Raji (cell line): ENCODE results near the gene SMARCA4.

ENCODE experiments used
- POLR2A ChIP-seq: IDR thresholded peaks from 2 replicates; pipeline ENCODE4 v1.6.1; 2011; ENCODE audit warnings: low read depth, low read length, control low read depth; ENCODE audit not compliant: insufficient read depth

SMARCA4 gene

GRCh38 chr19:10964903-10965302 lies 4.1 kb downstream of the SMARCA4 start:
- no peak for TF ChIP-seq POLR2A

GRCh38 chr19:10965398-10965797 lies 4.6 kb downstream of the SMARCA4 start:
- TF ChIP-seq POLR2A: no peak

GRCh38 chr19:10966809-10967208 lies 6.0 kb downstream of the SMARCA4 start:
- TF ChIP-seq POLR2A: no peak

- TF ChIP-seq POLR2A: no peak; the same call in 1 of the 2 replicates
These were observed 7.8 kb downstream of the SMARCA4 start for GRCh38 chr19:10968527-10969135.

- TF ChIP-seq POLR2A: no peak
These were observed 10.4 kb downstream of the SMARCA4 start for GRCh38 chr19:10971107-10971726.

- TF ChIP-seq POLR2A: no peak
These were observed 14.7 kb downstream of the SMARCA4 start for GRCh38 chr19:10975374-10976130.

- no peak for TF ChIP-seq POLR2A
These were observed 15.5 kb downstream of the SMARCA4 start for GRCh38 chr19:10976131-10976892.

GRCh38 chr19:10977742-10978092 lies 16.9 kb downstream of the SMARCA4 start:
- TF ChIP-seq POLR2A: no peak

GRCh38 chr19:10979951-10980381 lies 19.1 kb downstream of the SMARCA4 start:
- TF ChIP-seq POLR2A: no peak

GRCh38 chr19:10981252-10981895 lies 20.5 kb downstream of the SMARCA4 start:
- no peak for TF ChIP-seq POLR2A

GRCh38 chr19:10983026-10983425 lies 22.2 kb downstream of the SMARCA4 start:
- no peak for TF ChIP-seq POLR2A

- no peak for TF ChIP-seq POLR2A
These were observed 23.4 kb downstream of the SMARCA4 start for GRCh38 chr19:10984166-10984735.

- no peak for TF ChIP-seq POLR2A
These were observed 24.7 kb downstream of the SMARCA4 start for GRCh38 chr19:10985502-10985901.

GRCh38 chr19:10986301-10987127 lies 25.7 kb downstream of the SMARCA4 start:
- TF ChIP-seq POLR2A: no peak
